HG03039 (cell line): ENCODE measurements around the gene TCERG1.
A peak's percentile ranks its signal among the peaks of the same experiment; 100 is the strongest.
"Not testable (repeated sequence)": the region's sequence is repeated elsewhere in the genome, so short reads cannot be mapped to it uniquely, and the experiment has no call there.

ENCODE experiments used
- ATAC-seq: cut with Tn5 transposase; IDR thresholded peaks from one replicate; pipeline ENCODE4 v1.9.1; 2021; ENCODE audit warnings: mild to moderate bottlenecking, moderate library complexity; ENCODE audit not compliant: unreplicated experiment

TCERG1 gene

DNA sequence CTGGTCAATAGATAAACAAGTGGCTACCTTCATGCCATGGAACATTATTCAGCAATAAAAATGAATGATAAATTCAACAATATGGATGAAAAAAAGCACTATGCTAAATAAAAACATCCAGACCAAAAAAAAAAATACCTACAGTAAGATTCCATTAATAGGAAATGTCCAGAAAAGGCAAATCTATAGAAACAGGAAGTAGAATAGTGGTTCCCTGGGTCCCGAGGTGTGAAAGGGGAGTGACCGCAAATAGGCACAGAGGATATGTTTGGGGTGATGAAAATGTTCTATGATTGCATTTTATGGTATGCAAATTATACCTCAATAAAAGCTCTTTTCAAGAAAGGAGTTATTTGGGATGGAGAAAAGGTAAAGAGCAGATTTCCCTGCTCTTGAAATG is 72.4 kb downstream of the TCERG1 start:
- no peak for ATAC-seq

DNA sequence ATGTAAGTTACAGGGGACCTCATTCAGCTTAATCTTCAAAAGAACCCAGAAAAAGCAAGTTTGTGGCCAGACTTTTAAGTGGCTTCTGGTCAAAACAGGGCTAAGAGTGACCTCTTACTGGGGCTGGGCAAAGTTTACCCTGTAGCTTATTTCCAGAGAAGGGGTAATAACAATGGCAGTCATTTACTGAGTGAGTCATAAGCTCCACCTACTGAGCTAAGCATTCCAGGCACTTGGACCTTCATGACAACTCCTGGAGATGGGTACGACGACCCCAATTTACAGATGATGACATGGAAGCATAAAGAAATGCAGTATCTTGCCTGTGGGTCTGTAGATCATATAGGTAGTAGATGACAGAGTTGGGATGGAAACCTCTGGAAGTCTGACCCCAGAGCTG is 73.6 kb downstream of the TCERG1 start:
- ATAC-seq: no peak

DNA sequence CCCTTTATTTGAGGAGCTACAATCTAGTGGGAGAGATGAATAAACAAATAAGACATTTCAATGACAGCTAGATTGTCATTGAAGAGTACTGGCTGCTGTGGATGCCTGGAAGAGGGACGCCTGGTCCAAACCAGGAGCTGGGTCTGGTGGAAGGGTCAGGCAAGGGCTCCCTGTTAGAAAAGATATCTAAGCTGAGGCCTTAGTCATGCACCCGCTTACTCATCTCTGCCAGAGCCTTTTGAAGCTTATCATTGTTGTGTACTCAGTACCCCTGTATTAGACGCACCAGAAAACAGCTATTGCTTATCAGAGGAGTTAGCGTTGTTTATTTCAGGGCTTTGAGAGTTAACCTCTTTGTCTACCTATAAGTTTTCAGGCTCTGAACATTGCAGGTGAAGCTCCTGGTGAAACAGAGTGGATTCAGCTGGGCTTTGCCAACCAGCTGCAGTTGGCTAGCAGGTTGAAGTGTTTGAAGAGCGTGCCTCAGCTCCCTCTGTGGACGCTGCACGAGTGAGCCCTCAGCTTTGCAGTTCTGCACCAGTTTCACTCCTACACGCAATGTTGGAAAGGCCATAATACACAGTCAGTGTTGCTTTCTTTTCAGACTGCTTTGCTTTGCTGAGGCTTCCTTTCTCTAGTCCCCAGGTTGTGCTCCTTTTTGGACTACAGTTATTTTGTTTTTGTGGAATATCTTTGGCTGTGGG is 74.4 kb downstream of the TCERG1 start:
- ATAC-seq: no peak

DNA sequence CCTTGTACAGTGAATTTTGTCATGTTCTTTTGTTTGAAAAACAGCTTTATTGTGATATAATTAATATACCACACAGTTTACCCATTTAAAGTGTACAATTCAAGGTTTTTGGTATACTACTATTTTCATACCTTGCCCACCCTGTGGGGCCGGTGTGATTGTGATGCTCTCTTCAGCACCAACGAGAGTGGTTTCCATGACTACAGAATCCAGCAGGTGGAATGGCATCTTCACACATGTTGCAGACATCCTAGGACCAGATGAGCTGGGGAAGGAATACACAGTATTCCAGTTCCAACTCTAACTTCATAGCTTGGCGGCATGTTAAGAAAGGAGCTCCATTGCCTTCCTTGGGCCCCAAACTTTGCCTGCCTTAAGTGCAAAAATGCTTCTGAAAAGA is 76.6 kb downstream of the TCERG1 start:
- no peak for ATAC-seq

DNA sequence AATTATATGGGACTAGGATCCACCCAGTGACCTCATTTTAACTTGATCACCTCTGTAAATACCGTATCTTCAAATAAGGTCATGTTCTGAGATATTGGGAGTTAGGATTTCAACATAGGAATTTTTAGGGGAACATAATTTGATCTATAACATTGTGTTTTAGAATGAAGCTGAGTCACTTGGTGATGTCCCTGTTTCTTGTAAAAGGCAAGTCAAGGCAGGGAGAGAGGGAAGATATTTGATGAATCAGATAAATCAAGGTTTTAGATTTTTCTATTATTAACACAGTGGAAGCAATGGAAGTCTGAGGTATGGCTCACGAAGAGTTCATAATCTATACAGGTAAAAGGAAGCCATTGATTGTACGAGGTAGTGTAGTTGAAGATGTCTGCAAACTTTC is 80.7 kb downstream of the TCERG1 start:
- ATAC-seq: no peak

DNA sequence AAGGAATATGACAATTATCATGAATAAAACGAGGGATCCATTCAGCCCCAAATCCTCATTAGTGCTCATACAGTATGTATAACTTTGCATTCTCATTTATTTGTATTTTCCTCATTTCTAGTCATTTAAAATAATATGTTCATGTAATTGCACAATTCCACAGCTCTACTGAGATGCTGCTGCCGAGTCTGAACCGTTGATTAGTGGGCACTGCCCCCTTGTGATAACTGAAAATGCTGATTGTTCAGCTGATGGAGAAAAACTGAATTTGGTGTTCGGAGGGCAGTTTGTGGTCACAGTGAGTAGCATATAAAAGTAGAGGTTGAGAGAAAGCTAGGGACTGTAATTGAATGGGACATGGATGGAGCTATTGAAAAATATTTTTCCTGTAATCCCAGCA is 81.1 kb downstream of the TCERG1 start:
- no peak for ATAC-seq

DNA sequence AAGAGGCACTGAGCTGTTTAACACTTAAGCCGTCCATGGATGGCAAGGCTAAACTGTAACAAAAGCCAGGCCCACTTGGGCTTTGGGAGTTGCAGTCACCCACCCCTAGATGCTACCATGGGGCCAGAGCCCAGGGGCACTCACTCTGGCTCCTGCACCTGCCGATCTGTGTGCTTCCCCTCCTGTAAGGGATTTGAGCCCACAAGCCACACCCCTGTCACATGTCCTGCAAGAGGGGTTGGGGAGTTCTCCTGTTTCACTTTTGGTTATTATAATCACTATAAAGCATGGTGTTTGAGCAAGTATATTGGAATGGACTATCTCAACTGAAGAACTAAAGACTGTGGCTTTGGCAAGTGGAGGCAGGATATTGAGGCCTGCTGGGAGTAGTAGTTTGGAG is 82.9 kb downstream of the TCERG1 start:
- no peak for ATAC-seq

DNA sequence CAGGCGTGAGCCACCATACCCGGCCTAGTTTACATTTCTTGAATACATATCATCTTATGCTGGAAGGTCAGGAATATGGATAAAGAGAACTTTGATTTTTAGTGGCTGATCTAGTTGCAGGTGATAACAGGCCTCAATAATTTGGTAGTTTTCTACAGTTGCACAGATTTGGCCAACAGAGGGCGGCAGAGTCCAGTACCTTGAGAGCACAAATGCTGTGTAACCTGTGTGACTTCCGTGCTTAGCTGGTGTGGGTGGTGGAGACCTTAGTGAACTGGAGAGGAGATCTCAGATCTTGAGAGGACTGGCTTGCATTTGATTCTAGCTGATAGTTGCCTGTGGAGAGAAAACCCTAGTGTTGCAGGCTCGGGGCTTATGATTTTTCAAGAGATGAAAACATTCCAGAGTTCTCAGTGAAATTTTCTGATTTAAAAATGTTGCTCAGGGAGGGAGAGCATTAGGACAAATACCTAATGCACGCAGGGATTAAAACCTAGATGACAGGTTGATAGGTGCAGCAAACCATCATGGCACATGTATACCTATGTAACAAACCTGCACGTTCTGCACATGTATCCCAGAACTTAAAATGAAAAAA is 86.2 kb downstream of the TCERG1 start:
- peak; percentile 94 for ATAC-seq

DNA sequence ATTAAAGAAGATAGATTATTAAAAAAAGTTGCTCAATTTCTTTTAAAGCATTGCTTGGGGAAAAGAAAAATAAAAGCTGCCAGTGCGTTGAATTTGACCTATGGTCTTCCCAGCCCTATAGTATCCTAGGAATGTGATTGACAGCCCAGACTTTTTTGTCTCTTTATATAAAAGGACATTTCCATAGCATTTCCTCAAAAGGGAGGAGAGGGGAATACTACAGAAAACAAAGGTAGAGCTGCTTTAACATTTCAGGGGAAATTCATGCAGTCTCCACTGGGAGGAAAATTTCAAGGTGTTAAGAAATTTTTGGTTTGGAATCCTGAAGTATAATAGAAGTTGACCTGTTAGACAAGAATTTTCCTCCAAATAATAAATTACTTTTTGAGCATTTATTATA is 86.7 kb downstream of the TCERG1 start:
- ATAC-seq: no peak

DNA sequence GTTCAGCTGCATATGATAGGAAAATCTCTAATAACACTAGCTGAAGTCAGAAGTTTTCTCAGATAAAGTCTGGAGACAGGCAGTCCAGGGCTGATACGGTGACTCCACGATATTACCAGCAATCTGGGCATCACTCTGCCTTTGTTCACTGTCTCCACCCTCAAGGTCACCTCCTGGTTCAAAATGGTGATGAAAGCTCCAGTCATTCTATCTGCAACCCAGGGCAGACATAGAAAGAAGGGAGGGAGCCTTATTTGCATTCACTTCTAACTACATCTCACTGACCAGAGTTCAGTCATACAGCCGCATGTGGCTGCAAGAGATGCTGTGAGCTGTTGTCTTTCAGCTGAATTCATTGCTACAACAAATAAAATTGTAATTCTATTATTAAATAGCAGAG is 91.3 kb downstream of the TCERG1 start:
- ATAC-seq: no peak

DNA sequence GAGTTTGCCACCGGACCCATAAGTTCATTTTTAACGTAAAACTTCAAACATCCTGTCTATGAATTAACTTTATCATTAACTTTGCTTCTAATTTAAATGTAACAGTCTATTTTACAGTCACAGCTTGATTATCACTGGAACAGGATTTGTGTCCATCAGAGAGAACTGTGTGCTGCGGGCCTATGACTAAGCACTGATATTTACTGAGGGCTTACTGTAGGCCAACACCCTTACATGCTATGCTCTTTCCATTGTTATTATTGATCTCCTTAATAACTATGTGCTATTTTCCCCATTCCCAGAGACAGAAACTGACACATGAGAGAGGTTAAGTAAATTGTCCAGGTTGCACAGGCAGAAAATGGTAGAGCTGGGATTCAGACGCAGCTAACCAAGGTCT is 92.8 kb downstream of the TCERG1 start:
- ATAC-seq: no peak

DNA sequence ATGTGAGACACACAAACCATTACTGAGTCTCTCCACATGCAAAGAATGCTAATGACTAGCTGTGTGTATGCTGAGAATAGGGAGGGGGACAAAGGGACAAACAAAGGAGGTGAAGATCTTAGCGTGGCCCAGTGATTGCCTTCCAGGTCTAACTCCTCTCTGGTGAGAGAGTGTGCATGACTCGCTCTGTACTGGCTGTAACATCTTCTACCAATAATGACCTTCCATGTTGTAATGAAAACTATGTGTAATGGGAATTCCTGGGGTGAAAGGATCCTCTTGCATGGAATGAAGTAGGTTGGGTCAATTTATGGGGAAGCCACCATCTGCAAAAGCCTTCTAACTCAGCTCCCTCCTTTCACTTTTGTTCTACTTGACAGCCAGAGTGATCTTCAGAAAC is 93.3 kb downstream of the TCERG1 start:
- no peak for ATAC-seq

DNA sequence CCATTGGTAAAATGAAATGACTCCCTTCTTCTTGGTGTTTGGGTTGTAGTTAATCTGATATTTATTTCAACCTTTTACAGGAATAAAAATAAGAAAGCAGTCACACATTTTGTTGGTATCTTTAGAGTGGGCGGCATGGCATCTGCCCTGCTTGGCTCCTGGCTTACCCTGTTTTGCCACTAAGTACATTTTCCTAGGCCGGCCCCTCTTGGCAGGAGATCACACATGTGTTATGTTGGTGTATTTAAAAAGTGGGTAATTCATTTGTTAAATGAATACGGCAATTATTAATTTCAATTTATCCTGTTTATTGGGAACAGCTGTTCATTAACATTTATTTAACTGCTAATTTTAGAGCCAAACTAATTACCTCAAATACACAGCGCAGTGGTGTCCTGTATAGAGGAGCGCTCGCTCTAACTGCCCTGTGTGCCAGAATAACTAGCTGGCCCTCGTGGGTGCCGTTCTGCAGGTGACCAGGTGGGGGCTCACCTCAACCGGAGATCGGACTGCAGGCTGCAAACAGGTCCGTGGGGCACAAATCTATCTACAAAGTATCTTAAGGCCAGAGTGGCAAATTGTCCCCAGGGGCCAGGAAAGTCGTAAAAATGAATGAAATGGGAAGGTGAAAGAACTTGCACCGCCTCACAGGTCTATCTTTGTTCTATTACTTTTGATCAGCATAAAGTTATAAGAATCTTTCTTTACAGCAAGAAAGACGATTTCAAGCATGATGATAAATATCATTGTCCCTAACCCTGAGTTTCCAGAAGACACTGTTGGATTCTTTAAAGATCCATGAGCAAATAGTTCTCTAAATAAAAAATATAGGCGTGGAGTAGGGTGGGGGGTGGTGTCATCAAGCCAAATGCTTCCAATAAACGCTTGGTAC is 95.1 kb downstream of the TCERG1 start:
- peak; percentile 92 for ATAC-seq

DNA sequence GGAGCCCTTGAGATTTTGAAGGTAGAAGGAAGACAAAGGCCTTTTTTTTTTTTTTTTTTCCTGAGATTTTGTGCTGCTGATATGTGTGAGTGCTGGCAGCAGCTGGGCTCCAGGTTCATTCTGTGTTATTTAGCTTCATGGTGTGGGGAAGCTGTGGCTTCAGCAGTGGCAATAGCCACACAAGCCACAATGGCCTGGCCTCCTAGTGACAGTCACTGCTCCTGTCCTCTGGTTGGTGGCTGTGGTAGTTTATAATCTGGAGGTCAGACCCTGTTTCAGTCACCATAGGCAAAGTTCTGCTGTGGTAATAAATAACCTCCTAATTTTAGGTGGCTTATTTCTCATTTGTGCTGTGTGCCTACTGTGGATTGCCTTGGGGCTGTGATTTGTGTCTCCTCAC is 97.1 kb downstream of the TCERG1 start:
- no peak for ATAC-seq

DNA sequence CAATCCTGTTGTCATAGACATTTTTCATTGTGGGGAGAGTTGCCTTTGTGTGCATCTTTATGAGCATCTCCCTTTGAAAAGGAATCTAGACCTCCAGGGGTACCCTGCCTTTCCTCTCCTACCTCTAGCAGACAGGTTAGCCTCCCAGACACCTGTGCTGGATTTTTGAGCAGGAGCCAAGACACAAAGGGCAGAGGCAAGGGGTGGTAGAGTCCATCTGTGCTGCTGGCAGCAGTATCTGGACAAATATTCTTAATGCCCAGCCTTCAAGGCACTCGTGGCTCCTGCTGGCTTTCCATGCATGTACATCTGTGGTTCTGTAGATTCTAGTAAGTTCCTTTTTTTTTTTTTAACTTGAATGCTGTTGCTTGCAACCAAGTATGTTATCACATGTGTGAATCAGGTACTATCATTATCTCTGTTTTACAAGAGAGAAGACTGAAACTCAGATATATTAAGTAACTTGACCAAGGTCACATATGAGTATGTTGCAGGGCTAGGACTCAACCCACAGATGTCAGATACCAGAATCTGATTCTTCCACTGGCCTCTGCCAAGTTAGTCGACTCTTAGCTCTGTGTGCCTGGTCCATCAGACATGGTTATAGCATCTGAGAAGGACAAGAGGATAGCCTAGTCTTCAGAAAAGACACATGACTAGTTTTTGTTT is 101.8 kb downstream of the TCERG1 start:
- ATAC-seq: no peak

DNA sequence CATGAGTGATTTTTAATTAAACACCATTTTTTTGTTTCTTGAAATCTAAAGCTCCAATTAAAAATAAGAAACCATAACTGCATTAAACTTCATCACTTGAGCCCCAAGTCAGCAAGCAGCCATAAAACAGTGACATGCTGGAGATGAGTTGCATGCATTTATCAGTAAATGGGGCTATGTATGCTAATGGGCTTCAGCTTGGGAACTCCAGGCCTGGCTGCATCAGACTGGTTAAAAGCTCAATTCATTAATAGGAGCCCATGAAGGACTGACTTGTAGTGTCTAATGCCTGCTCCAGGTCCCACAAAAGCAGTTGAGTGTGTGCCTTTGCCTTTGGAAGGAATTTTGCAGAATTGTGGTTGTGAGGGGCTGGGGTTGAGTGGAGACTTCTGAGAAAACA is 102.5 kb downstream of the TCERG1 start:
- no peak for ATAC-seq

DNA sequence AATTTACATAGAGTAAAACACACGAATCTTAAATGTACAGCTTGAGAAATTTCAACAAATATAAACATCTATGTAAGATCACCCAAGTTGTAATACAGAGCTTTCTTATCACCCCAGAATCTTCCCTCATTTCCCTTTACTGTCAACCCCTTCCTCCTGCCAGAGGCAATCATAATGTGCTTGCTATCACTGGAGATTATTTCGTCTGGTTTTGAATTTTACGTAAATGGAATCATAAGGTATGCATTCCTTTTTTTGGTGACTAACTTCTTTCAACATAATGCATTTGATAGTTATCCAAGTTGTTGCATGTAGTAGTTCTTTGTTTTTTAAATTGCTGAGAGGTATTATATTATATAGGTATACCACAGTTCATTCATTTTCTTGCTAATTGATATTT is 106.3 kb downstream of the TCERG1 start:
- no peak for ATAC-seq

DNA sequence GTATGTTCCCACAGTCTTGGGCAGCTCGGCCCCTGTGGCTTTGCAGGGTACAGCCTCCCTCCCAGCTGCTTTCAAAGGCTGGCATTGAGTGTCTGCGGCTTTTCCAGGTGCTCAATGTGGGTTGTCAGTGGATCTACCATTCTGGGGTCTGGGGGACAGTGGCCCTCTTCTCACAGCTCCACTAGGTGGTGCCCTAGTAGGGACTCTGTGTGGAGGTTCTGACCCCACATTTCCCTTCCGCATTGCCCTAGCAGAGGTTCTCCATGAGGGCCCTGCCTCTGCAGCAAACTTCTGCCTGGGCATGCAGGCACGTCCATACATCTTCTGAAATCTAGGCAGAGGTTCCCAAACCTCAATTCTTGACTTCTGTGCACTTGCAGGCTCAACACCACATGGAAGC is 109.8 kb downstream of the TCERG1 start:
- ATAC-seq: not testable (repeated sequence)

DNA sequence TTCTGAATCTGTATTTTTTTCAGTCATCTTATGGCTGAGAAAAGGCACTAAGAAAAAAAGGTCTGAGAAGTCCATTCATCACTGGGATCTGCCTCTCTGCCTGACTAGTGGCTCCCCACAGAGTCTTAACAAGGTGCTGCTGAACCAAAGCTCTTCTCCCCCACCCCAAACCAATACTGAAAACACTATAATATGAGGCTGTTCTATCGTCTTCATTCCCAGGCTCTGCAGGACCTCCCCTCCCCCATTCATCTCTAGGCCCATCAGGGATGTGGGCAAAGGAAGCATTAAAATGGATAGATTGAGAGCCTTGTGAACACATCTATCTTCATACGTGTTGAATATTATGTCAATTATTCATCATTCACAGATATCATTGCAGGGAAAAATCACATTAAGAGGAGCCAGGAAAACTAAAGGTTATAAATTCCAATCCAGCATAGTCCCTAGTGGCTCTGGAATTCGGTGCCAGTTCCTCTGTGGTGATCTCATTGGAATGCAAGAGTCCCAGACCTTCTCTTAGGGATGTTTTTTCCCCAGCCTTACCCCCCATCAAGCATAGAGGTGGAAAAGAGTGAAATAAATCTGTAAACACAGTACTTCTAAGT is 113.2 kb downstream of the TCERG1 start:
- no peak for ATAC-seq
